Fibroblast of lung (primary cell): ENCODE data around the gene PPP1R2C.

Experiments used
- EZH2 ChIP-seq: IDR thresholded peaks from 2 replicates; pipeline ENCODE4 v1.5.1; 2012; ENCODE audit warnings: low read length, control low read depth, mild to moderate bottlenecking; ENCODE audit errors: missing control alignments
- TF ChIP-seq, protein P1 (sequence below), 2 donors: IDR thresholded peaks in 1 of 2; conservative IDR thresholded peaks in 1 of 2; 1 replicate in 1 of 2; 2 replicates in 1 of 2; pipeline ENCODE4 v1.5.1; 2011 to 2012; ENCODE audit warnings: low read length in 2 of 2, control low read depth in 1 of 2, inconsistent platforms in 1 of 2, low read depth in 1 of 2, mild to moderate bottlenecking in 1 of 2

GRCh38 chrX:42824541-42824940, 46.6 kb upstream of the PPP1R2C start:
- TF ChIP-seq, protein P1, sequence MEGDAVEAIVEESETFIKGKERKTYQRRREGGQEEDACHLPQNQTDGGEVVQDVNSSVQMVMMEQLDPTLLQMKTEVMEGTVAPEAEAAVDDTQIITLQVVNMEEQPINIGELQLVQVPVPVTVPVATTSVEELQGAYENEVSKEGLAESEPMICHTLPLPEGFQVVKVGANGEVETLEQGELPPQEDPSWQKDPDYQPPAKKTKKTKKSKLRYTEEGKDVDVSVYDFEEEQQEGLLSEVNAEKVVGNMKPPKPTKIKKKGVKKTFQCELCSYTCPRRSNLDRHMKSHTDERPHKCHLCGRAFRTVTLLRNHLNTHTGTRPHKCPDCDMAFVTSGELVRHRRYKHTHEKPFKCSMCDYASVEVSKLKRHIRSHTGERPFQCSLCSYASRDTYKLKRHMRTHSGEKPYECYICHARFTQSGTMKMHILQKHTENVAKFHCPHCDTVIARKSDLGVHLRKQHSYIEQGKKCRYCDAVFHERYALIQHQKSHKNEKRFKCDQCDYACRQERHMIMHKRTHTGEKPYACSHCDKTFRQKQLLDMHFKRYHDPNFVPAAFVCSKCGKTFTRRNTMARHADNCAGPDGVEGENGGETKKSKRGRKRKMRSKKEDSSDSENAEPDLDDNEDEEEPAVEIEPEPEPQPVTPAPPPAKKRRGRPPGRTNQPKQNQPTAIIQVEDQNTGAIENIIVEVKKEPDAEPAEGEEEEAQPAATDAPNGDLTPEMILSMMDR (conservative IDR thresholded peaks at IDR 0.05 in 1 of 2, IDR thresholded peaks at IDR 0.05 in 1 of 2; ENCODE audit: low read depth in 1 of 2, low read length in 2 of 2), result no peak
- no peak for TF ChIP-seq EZH2
